ENCODE data around the gene EHD3.

Gene EHD3

GRCh38 chr2:31286230-31286629, 52.3 kb downstream of the EHD3 start:
- Histone ChIP-seq H3K9ac (ENCODE audit: low read length) (no peak overlapping the region), H3K9me2 (replicated peaks; ENCODE audit: insufficient read depth, low read length) (no peaks in the 10 kb centered on the region), H3K36me3 (replicated peaks; ENCODE audit: insufficient read depth, low read length) (no peaks in the 10 kb centered on the region), H3K4me2 (ENCODE audit: low read depth, low read length) (no peak overlapping the region), H3K4me1 (ENCODE audit: low read length) (no peaks in the 10 kb centered on the region), H3K79me2 (ENCODE audit: low read length) (no peaks in the 10 kb centered on the region), H4K20me1 (ENCODE audit: insufficient read depth, low read length) (no peaks in the 10 kb centered on the region), H3K27ac (ENCODE audit: low read length) (no peak overlapping the region), H2AFZ (ENCODE audit: low read length) (no peak overlapping the region), H3F3A (ENCODE audit: insufficient read depth, low read length) (no peaks in the 10 kb centered on the region), H3K4me3 (ENCODE audit: low read length) (no peak overlapping the region), H3K9me3 (replicated peaks; ENCODE audit: insufficient read depth, low read length) (no peaks in the 10 kb centered on the region), H3K27me3 (replicated peaks; ENCODE audit: insufficient read depth, low read length) (no peaks in the 10 kb centered on the region)
- DNase-seq: no peak
- no peak for TF ChIP-seq EZH2phosphoT487 (IDR thresholded peaks at IDR 0.05; ENCODE audit: low read length)
- no peak for TF ChIP-seq CTCF (IDR thresholded peaks at IDR 0.05; ENCODE audit: low read length)
- TF ChIP-seq EZH2 (optimal IDR thresholded peaks at IDR 0.05; ENCODE audit: low read depth, low read length): no peak

GRCh38 chr2:31286961-31287550, 53.1 kb downstream of the EHD3 start:
- Histone ChIP-seq H3K27ac (ENCODE audit: low read length) (no peak overlapping the region), H3K27me3 (replicated peaks; ENCODE audit: insufficient read depth, low read length) (no peaks in the 10 kb centered on the region)

GRCh38 chr2:31287654-31288053, 53.7 kb downstream of the EHD3 start:
- no peaks in the 10 kb centered on the region for H3K4me1 ChIP-seq (ENCODE audit: low read length)
- no peaks in the 10 kb centered on the region for H3K9me3 ChIP-seq (replicated peaks; ENCODE audit: insufficient read depth, low read length)
- no peak overlapping the region for H3K27ac ChIP-seq (ENCODE audit: low read length)
- no peaks in the 10 kb centered on the region for H4K20me1 ChIP-seq (ENCODE audit: insufficient read depth, low read length)
- no peak for DNase-seq
- no peak overlapping the region for H3K4me3 ChIP-seq (ENCODE audit: low read length)
- no peaks in the 10 kb centered on the region for H3K27me3 ChIP-seq (replicated peaks; ENCODE audit: insufficient read depth, low read length)
- H3K9me2 ChIP-seq (replicated peaks; ENCODE audit: insufficient read depth, low read length): no peaks in the 10 kb centered on the region
- no peak overlapping the region for H2AFZ ChIP-seq (ENCODE audit: low read length)
- no peak for TF ChIP-seq EZH2phosphoT487 (IDR thresholded peaks at IDR 0.05; ENCODE audit: low read length)
- TF ChIP-seq CTCF (IDR thresholded peaks at IDR 0.05; ENCODE audit: low read length): no peak
- TF ChIP-seq EZH2 (optimal IDR thresholded peaks at IDR 0.05; ENCODE audit: low read depth, low read length): no peak
- H3F3A ChIP-seq (ENCODE audit: insufficient read depth, low read length): no peaks in the 10 kb centered on the region
- no peak overlapping the region for H3K4me2 ChIP-seq (ENCODE audit: low read depth, low read length)
- no peaks in the 10 kb centered on the region for H3K79me2 ChIP-seq (ENCODE audit: low read length)
- H3K36me3 ChIP-seq (replicated peaks; ENCODE audit: insufficient read depth, low read length): no peaks in the 10 kb centered on the region
- H3K9ac ChIP-seq (ENCODE audit: low read length): no peak overlapping the region

More at GRCh38 chr2:31286961-31287550, 53.1 kb downstream of the EHD3 start:
- H3F3A ChIP-seq (ENCODE audit: insufficient read depth, low read length): no peaks in the 10 kb centered on the region
- H3K4me3 ChIP-seq (ENCODE audit: low read length): no peak overlapping the region
- H2AFZ ChIP-seq (ENCODE audit: low read length): no peak overlapping the region
- no peaks in the 10 kb centered on the region for H3K79me2 ChIP-seq (ENCODE audit: low read length)
- no peaks in the 10 kb centered on the region for H4K20me1 ChIP-seq (ENCODE audit: insufficient read depth, low read length)
- no peaks in the 10 kb centered on the region for H3K4me1 ChIP-seq (ENCODE audit: low read length)
- no peak for DNase-seq
- no peaks in the 10 kb centered on the region for H3K36me3 ChIP-seq (replicated peaks; ENCODE audit: insufficient read depth, low read length)
- H3K9me3 ChIP-seq (replicated peaks; ENCODE audit: insufficient read depth, low read length): no peaks in the 10 kb centered on the region
- H3K9me2 ChIP-seq (replicated peaks; ENCODE audit: insufficient read depth, low read length): no peaks in the 10 kb centered on the region
- H3K4me2 ChIP-seq (ENCODE audit: low read depth, low read length): no peak overlapping the region
- TF ChIP-seq EZH2phosphoT487 (IDR thresholded peaks at IDR 0.05; ENCODE audit: low read length) (no peak), EZH2 (optimal IDR thresholded peaks at IDR 0.05; ENCODE audit: low read depth, low read length) (no peak), CTCF (IDR thresholded peaks at IDR 0.05; ENCODE audit: low read length) (no peak)
- H3K9ac ChIP-seq (ENCODE audit: low read length): no peak overlapping the region

Data from MM.1S (cell line).